IPS-18c (cell line): ENCODE data around the gene RBMS3.

Source experiments
- H3K4me3 ChIP-seq: 2 replicates; pipeline ENCODE4 v1.7.0; 2013; ENCODE audit warnings: low read depth, mild to moderate bottlenecking, low read length, moderate library complexity; ENCODE audit not compliant: insufficient read depth
- H3K9me3 ChIP-seq: one replicate; pipeline ENCODE4 v1.6.1; 2013; ENCODE audit warnings: mild to moderate bottlenecking, low read length, moderate library complexity; ENCODE audit not compliant: control insufficient read depth, insufficient read depth

RBMS3 gene

DNA sequence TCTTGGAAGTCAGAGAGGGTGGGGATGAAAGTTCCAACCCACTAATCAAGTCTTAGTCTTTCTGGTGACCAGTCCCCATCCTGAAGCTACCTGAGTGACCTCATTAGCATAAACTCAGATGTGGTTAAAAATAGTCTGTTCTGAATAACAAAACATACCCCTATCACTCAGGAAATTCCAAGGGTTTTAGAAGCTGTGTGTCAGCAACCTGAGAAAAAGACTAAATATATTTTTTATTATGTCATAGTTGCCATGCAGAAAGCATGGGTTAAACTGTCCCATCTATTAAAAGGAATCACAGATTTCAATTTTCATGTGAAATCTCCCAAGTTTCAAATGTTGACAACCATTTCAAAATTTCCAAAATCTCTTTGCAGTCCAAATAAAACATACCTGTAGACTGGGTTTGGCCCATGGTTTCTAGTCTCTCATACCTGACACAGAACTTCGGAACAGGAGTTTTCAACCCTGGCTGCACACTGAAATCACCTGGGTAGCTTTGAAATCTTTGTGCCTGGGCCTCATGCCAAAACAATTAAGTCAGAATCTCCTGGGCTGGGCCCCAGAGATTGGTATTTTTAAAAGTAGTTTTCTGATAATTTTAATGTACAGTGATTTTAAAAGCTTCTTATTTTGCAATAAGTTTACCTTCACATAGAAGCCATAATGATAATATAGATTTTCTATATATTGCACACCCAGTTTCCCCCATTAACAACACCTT lies 476.3 kb downstream of the RBMS3 start:
- Histone ChIP-seq H3K9me3 (no peaks in the 10 kb centered on the region), H3K4me3 (no peak overlapping the region)

DNA sequence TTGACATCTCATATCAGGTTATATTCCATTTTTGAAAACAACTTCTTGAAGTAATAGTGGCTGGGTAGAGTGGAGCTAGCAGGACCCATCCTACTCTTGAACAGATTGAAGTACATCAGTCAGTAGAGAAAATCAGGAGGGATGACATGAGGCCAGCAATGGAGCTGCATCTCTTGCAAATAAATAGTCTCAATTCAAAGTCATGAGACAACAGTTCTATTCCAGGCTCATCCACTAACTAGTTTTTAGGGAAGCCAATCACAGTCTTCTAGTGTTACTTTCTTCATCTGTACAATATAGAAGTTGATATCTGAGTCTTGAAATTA lies 477.2 kb downstream of the RBMS3 start:
- no peaks in the 10 kb centered on the region for H3K9me3 ChIP-seq
- H3K4me3 ChIP-seq, result no peak overlapping the region

DNA sequence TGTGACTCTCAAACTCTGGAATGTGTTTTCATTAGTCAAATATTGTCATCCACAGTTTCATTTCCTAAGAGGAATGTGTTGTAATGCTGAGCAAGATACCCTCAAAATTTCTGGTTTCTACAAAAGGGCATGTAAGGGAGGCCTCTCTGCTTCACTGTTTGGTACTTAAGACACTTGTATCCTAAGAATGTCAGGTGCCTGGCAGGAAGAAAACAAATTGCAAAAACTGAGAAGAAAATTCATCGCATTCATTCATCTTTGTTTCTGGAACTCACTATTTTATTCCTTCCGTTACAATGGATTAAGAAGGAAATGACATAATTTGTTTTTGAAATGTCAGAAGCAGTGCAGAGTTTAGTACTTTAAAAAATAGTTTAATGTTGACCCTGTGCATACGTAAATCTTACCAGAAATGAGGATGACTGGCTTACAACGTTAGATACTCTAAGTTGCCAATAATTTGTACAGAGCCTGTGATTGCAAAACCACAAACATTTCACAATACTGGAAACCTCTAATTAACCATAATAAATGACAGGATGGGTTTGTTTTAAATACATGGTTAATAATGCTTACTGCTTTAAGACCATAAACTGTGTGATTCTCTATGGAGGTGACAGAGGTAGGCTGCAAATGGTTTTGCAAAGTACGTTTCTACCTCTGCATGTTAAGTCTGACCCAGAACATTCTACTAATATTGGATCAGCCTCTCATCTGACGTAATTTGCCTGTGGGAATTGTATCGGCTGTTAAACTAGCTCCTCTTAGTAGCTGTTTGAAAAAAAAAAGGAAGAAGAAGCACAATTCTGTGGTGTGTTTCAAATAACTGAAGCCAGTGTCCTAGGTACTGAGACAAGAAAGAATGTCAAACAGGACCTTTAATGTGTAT lies 477.8 kb downstream of the RBMS3 start:
- no peaks in the 10 kb centered on the region for H3K9me3 ChIP-seq
- H3K4me3 ChIP-seq, result no peak overlapping the region

DNA sequence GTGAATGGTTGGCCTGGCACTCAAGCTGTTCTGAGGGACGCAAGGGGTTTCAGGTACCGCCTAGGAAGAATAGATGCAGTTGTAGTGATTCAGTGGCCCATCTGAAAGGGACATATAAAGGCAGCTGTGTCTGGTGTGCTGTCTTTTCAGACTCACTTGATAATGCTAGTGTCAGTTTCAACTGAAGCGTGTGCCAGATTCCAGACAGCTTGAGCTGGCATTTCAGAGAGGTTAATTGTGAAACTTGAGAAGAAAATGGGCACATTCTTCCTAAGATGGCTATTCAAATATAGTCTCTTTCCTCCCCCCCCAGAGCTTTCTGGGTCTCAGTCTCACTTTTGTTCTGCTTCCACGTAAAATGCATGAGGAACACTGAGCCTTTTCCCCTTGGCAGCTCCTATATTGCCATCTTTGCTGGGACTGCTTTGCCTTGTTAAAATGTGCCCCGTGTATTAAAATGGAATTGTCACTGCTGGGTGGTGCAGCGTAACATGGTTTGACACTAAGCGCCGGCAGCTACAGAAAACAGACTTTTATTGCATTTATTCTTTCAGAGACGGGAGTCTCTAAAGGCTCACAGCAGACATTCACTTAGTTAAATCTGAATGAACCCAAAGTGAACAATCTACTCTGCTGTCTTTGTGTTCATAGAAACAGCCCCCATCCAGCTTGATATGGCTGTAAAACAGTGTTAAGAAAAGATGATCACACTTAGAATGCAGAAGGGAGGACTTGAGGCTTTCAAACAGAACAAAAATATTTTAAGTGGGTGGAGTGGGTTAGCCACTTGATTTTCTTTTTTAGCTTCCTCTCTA lies 478.7 kb downstream of the RBMS3 start:
- Histone ChIP-seq H3K9me3 (no peaks in the 10 kb centered on the region), H3K4me3 (no peak overlapping the region)

DNA sequence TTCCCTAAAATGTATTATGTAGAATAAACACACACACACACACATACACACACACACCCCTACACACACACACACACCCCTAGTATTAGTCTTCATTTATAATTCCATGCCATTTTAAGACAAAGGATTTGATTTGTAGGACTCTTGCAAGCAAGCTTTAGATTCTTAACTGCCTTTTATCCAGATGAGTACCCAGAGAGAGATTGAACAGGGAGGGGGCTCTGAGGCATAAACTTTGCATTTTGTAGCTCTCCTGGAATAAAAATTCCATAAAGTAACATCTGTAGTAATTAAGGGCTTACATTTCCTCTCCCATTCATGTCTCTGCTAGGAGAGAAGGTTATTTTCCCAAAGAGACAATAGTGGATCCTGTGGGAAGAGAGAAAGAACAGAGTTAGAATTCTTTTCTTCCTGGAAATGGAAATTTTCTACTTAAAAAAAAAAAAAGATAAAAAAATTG lies 479.4 kb downstream of the RBMS3 start:
- Histone ChIP-seq H3K9me3 (no peaks in the 10 kb centered on the region), H3K4me3 (no peak overlapping the region)

DNA sequence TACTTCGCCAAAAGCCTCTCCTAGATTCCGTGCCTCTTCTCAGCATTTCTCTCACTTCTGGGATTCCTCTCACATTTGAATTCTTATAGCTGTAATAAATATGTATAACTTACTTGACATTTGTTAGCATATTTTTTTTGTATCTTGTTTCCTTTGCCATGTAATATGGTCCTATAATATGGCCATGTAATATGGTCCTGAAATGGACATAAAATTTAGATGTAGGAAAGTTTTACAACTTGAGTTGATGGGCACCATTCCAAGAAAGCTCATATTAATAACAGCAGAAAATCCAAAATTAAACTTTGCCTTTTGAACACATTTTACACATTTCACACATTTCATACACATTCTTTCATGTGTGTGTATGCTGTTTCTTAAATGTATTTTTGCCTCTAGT lies 480.6 kb downstream of the RBMS3 start:
- H3K9me3 ChIP-seq, result no peaks in the 10 kb centered on the region

DNA sequence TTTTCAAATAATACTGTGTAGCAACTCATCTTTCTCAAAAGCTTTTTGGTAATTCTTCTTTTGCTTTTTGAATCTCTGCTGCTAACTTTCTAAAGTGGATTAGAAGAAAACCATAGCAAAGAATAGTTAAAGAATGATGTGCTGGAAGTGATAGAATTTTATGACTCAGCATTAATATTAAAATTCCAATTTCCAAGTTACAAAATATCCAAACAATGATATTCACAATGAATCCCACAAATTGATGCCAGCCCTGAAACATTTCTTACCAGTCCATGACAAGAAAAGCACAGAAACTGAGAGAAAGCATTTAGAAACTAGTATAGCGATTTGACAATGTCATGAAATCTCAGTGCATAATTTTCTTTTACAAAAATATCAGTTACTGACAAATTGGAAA lies 482.2 kb downstream of the RBMS3 start:
- no peak overlapping the region for H3K4me3 ChIP-seq

More for the DNA sequence above, 480.6 kb downstream of the RBMS3 start:
- H3K4me3 ChIP-seq, result no peak overlapping the region

DNA sequence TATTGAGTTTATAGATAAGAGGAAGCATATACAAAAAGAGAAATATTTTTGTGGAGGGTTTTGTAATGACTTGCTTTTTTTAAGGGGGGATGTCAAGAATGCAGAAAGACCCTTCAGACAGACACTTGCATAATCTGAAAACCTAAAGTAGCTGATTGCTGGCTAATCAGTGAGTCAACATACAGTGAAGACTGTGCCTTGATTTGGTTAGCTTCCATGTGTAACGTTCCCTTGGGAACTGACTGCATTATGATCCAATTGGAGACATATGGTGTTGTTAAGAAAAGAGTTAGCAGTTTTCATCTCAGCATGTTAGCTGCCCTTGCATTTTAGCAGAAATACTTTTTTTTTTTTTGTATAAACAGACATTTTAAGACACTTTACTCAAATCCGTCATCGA lies 483.2 kb downstream of the RBMS3 start:
- H3K9me3 ChIP-seq, result no peaks in the 10 kb centered on the region
- H3K4me3 ChIP-seq, result no peak overlapping the region

More for the DNA sequence above, 482.2 kb downstream of the RBMS3 start:
- no peaks in the 10 kb centered on the region for H3K9me3 ChIP-seq

DNA sequence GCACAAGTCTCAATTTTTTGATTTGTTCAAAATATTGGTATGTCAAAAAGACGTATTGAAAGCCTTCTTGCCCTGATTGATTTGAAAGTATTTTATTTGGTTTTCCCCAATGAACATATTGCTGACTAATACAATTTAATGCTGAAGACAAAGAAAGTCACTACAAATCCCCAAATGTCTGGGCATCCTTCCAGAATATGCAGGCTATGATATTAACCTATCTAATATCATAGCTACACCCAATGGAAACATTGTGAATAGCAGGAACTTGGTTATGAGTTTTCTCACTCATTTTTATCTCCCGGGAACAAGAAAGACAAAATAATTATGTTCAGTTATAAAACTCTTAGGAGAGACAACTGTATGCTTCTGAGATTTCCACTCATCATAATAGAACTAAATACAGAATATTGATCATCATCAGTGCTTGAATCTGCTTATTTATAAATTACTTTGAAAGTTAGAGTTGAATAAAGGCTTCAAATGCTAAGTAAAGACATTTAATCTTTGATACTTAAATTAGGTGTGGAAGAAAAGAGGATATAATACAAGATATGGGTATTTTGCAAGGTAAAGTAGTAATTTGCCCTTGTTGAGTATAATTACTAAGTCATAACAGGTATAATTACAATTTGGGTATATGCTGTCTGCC lies 483.9 kb downstream of the RBMS3 start:
- Histone ChIP-seq H3K4me3 (no peak overlapping the region), H3K9me3 (no peaks in the 10 kb centered on the region)

DNA sequence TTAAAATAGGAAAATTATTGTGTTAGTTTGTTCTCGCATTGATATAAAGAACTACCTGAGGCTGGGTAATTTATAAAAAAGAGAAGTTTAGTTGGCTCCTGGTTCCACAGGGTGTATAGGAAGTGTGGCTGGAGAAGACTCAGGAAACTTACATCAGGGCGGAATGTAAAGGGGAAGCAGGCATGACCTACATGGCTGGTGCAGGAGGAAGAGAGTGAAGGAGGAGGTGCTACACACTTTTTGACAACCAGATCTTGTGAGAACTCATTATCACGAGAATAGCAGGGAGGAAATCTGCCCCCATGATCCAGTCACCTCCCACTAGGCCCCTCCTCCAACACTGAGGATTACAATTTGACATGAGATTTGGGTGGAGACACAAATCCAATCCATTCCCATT lies 490.7 kb downstream of the RBMS3 start:
- Histone ChIP-seq H3K4me3 (no peak overlapping the region), H3K9me3 (no peaks in the 10 kb centered on the region)

DNA sequence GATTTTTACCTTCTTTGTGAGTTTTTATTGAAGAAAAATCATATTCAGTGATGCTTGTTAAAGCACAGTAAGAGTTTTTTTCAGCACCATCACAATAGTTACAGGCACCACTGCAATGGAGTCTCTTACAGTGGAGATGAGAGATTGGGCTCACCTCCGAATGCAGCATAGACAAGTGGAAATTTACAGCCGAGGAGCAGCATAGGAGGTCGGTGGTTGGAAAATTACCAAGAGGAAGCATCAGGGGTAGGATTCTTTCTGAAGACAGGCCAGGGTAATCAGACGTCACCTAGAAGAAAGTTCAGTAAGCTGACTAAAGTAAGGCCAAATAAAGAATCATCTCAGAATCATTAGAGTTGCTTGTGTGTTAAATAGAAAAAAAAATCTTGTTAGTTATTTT lies 491.6 kb downstream of the RBMS3 start:
- H3K4me3 ChIP-seq, result no peak overlapping the region
- no peaks in the 10 kb centered on the region for H3K9me3 ChIP-seq

DNA sequence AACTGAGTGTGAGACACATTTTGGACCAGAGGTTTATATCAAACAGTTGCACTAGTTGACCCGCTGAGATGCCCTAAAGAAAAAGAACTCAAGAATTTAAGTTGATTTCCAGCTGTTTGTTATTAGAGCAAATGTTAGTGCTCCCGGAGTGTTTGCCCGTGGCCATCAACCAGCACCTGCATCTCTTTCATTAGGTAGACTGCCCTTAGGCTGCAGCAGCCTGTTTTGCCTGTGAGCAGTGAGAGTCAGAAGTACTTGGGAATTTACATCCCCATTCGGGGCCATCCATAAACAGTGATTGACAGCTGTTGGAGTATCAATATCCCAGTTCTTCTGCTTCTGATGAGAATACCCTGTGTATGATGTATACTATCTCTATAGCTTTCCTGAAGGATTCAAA lies 492.6 kb downstream of the RBMS3 start:
- H3K9me3 ChIP-seq, result no peaks in the 10 kb centered on the region
- no peak overlapping the region for H3K4me3 ChIP-seq

DNA sequence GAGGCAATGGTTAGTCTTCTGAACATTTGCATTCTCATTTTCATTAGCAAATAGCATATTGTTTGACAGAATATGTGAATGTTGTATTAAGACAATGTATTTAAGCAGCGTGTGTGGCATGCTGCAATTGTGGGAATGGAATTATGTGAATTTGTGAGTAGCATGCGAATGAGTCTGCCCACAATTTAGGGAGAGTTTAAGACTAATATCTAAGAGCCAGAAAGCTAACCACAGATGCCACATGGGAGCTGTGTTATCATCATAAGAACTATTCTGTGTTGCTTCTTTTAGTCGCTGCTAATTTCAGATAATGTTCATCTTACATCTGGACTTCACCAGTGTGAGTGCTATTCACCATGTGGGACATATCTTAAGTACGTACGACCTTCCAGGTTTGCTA lies 494.5 kb downstream of the RBMS3 start:
- Histone ChIP-seq H3K4me3 (no peak overlapping the region), H3K9me3 (no peaks in the 10 kb centered on the region)

DNA sequence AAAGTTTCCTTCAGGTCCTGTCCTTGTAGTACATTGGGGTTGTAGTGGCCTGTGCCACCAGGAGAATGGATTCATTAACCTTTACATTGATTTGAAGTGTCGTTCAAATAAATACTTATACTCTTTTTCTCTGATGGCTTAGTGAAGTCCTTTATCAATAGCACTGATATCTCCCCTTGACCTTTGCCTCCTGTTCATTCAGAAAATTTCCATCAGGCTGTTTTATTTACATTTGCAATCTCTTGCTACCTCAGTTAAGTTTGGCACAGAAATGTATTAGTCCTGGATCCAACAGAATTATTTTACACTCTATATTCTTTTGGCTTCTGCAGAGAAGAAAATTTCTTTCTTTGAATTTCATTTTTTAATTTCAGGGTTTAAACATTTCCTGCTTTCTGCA lies 497.0 kb downstream of the RBMS3 start:
- H3K9me3 ChIP-seq, result no peaks in the 10 kb centered on the region
- H3K4me3 ChIP-seq, result no peak overlapping the region

DNA sequence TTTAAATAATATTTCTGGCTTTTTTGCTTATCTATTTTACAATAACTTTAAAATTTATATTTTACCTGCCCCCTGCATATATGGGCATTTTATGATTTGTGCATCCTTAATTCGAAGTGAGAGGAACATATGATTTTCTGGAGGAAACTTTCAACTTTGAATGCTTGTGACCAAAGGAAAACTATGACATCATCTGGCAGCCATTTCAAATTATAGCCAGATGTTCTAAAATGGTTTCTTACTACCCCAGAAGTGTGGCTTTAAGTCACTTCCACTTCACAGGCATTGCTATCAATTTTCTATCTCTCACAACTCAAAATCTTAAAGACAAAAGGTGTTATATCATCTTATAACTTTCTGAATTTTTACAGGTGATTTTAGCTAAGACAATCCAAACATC lies 508.8 kb downstream of the RBMS3 start:
- no peak overlapping the region for H3K4me3 ChIP-seq
- no peaks in the 10 kb centered on the region for H3K9me3 ChIP-seq

DNA sequence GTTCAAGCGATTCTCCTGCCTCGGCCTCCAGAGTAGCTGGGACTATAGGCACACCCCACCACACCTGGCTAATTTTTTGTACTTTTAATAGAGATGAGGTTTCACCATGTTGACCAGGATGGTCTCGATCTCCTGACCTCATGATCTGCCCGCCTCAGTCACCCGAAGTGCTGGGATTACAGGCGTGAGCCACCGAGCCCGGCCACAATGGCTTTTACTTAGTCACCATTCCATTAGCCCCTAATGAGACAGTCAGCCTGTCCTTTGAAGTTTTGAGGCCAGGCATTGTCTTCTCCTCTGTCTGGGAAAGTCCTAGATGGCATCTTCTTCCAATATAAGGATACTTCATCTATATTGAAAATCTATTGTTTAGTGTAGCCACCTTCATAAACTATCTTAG lies 515.9 kb downstream of the RBMS3 start:
- Histone ChIP-seq H3K4me3 (no peak overlapping the region), H3K9me3 (no peaks in the 10 kb centered on the region)

DNA sequence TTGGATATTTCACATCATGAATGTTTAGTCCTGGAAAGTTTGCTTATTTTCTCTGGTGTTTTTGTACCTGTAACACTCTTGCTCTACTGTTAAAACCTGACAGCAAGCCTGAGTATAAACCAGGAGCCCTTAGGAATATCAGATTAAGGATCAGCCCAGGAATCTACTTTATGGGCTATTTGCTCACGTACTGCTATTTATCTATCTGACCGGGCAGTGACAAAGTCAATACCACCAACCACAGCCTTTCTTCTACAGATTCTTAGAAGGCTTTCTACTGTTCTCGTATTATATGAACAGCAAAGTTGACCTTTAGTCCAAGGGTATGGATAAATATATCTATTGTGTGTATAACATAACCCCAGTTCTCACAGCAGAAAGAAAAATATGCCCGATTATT lies 521.2 kb downstream of the RBMS3 start:
- no peaks in the 10 kb centered on the region for H3K9me3 ChIP-seq
- no peak overlapping the region for H3K4me3 ChIP-seq
